ENCODE results near the gene C6orf52.
"Not testable (repeated sequence)": the region's sequence is repeated elsewhere in the genome, so short reads cannot be mapped to it uniquely, and the experiment has no call there.

C6orf52 gene

GRCh38 chr6:10695086-10695657 is 756 bp upstream of the C6orf52 start:
- DNase-seq, result no peak

- DNase-seq, result no peak
These were observed 1.4 kb downstream of the C6orf52 start for GRCh38 chr6:10692965-10693538.

GRCh38 chr6:10690651-10691445 is 3.6 kb downstream of the C6orf52 start:
- DNase-seq, result no peak

GRCh38 chr6:10687582-10687981 is 6.8 kb downstream of the C6orf52 start:
- no peak for DNase-seq

GRCh38 chr6:10686901-10687300 is 7.5 kb downstream of the C6orf52 start:
- no peak for DNase-seq

GRCh38 chr6:10685092-10685915 is 9.1 kb downstream of the C6orf52 start:
- DNase-seq, result no peak

- no peak for DNase-seq
These were observed 9.8 kb downstream of the C6orf52 start for GRCh38 chr6:10684618-10685017.

- DNase-seq, result no peak
These were observed 11.9 kb downstream of the C6orf52 start for GRCh38 chr6:10682355-10682988.

GRCh38 chr6:10681795-10682194 is 12.6 kb downstream of the C6orf52 start:
- DNase-seq, result no peak

- DNase-seq, result no peak
These were observed 16.0 kb downstream of the C6orf52 start for GRCh38 chr6:10678456-10678855.

GRCh38 chr6:10676403-10676802 is 18.0 kb downstream of the C6orf52 start:
- no peak for DNase-seq

- DNase-seq, result no peak
These were observed 26.1 kb downstream of the C6orf52 start for GRCh38 chr6:10668126-10668917.

- not testable (repeated sequence) for DNase-seq
These were observed 28.8 kb downstream of the C6orf52 start for GRCh38 chr6:10665595-10665994.

GRCh38 chr6:10662742-10663141 is 31.7 kb downstream of the C6orf52 start:
- DNase-seq, result no peak

GRCh38 chr6:10662207-10662606 is 32.2 kb downstream of the C6orf52 start:
- no peak for DNase-seq

- not testable (repeated sequence) for DNase-seq
These were observed 33.8 kb downstream of the C6orf52 start for GRCh38 chr6:10660431-10661191.

GRCh38 chr6:10659699-10660348 is 34.6 kb downstream of the C6orf52 start:
- no peak for DNase-seq

- DNase-seq, result no peak
These were observed 35.3 kb downstream of the C6orf52 start for GRCh38 chr6:10658910-10659698.

GRCh38 chr6:10655508-10656055 is 38.8 kb downstream of the C6orf52 start:
- DNase-seq, result no peak

GRCh38 chr6:10644225-10644624 is 50.2 kb downstream of the C6orf52 start:
- no peak for DNase-seq
